HL-60 (cell line): ENCODE measurements around the gene KLK11.

Source experiments
- DNase-seq, 2 experiments: peaks; one replicate each; pipeline ENCODE4 v3.0.0-alpha.2; 2010 to 2020; ENCODE audit warnings: low read depth in 1 of 2, low spot score in 1 of 2
- H3K27ac ChIP-seq: fragments of 250-450 bp; sonication (Bioruptor Pico); replicated peaks from 2 replicates; pipeline ENCODE4 v1.5.1; 2020; ENCODE audit warnings: mild to moderate bottlenecking, moderate library complexity
- H3K27me3 ChIP-seq: fragments of 250-450 bp; sonication (Bioruptor Pico); 2 replicates; pipeline ENCODE4 v1.5.1; 2021; ENCODE audit warnings: mild to moderate bottlenecking, moderate library complexity; ENCODE audit not compliant: insufficient read depth, poor library complexity, severe bottlenecking
- H3K4me3 ChIP-seq: replicated peaks from 2 replicates; pipeline ENCODE4 v1.5.1; 2011; ENCODE audit warnings: mild to moderate bottlenecking, control low read depth, low read length; ENCODE audit not compliant: insufficient read depth
- GABPA ChIP-seq: IDR thresholded peaks from 2 replicates; pipeline ENCODE4 v1.6.1; 2012; ENCODE audit warnings: low read depth
- POLR2AphosphoS5 ChIP-seq: IDR thresholded peaks from 2 replicates; pipeline ENCODE4 v1.6.1; 2012; ENCODE audit warnings: low read depth
- SPI1 ChIP-seq: IDR thresholded peaks from 2 replicates; pipeline ENCODE4 v1.6.1; 2012; ENCODE audit warnings: low read depth, mild to moderate bottlenecking, borderline replicate concordance
- long read RNA-seq: library from polyadenylated mRNA; unstranded; transcript quantifications from one replicate; pipeline ENCODE4 v2.0.0, GENCODE V29; 2020
- TF ChIP-seq, protein P1 (sequence below): IDR thresholded peaks from 2 replicates; pipeline ENCODE4 v1.6.1; 2012; ENCODE audit warnings: low read depth; ENCODE audit not compliant: insufficient replicate concordance
- TF ChIP-seq, protein P2 (sequence below): IDR thresholded peaks from one replicate; pipeline ENCODE4 v1.5.1; 2011; ENCODE audit warnings: low read length, control low read depth, inconsistent platforms; ENCODE audit not compliant: insufficient read depth

KLK11 gene, protein sequence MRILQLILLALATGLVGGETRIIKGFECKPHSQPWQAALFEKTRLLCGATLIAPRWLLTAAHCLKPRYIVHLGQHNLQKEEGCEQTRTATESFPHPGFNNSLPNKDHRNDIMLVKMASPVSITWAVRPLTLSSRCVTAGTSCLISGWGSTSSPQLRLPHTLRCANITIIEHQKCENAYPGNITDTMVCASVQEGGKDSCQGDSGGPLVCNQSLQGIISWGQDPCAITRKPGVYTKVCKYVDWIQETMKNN
- long read RNA-seq = 0 reads

DNA sequence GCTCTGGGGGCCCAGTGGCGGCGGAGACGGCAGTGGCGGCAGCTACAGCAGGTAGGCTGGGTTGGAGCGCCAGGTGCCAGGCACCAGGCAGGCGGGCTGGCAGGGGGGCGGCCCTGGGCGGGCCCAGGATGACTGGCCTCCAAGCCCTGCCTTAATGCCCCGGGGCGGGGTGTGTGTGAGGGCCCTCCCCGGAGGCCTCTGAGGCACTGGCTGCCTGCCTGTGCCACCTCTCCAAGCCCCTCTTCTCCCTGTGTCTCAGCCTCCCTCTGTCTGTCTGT lies at the start of gene KLK11:
KLK11 (minus strand) TSS at position 63 of the 278 bp plus-strand sequence. CDS start 985 bp downstream, outside the sequence.
- TF ChIP-seq, protein P1, sequence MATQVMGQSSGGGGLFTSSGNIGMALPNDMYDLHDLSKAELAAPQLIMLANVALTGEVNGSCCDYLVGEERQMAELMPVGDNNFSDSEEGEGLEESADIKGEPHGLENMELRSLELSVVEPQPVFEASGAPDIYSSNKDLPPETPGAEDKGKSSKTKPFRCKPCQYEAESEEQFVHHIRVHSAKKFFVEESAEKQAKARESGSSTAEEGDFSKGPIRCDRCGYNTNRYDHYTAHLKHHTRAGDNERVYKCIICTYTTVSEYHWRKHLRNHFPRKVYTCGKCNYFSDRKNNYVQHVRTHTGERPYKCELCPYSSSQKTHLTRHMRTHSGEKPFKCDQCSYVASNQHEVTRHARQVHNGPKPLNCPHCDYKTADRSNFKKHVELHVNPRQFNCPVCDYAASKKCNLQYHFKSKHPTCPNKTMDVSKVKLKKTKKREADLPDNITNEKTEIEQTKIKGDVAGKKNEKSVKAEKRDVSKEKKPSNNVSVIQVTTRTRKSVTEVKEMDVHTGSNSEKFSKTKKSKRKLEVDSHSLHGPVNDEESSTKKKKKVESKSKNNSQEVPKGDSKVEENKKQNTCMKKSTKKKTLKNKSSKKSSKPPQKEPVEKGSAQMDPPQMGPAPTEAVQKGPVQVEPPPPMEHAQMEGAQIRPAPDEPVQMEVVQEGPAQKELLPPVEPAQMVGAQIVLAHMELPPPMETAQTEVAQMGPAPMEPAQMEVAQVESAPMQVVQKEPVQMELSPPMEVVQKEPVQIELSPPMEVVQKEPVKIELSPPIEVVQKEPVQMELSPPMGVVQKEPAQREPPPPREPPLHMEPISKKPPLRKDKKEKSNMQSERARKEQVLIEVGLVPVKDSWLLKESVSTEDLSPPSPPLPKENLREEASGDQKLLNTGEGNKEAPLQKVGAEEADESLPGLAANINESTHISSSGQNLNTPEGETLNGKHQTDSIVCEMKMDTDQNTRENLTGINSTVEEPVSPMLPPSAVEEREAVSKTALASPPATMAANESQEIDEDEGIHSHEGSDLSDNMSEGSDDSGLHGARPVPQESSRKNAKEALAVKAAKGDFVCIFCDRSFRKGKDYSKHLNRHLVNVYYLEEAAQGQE = no peak
- TF ChIP-seq POLR2AphosphoS5 = no peak
- no peak for TF ChIP-seq SPI1
- TF ChIP-seq, protein P2, sequence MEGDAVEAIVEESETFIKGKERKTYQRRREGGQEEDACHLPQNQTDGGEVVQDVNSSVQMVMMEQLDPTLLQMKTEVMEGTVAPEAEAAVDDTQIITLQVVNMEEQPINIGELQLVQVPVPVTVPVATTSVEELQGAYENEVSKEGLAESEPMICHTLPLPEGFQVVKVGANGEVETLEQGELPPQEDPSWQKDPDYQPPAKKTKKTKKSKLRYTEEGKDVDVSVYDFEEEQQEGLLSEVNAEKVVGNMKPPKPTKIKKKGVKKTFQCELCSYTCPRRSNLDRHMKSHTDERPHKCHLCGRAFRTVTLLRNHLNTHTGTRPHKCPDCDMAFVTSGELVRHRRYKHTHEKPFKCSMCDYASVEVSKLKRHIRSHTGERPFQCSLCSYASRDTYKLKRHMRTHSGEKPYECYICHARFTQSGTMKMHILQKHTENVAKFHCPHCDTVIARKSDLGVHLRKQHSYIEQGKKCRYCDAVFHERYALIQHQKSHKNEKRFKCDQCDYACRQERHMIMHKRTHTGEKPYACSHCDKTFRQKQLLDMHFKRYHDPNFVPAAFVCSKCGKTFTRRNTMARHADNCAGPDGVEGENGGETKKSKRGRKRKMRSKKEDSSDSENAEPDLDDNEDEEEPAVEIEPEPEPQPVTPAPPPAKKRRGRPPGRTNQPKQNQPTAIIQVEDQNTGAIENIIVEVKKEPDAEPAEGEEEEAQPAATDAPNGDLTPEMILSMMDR = no peak
- TF ChIP-seq GABPA = no peak
- Histone ChIP-seq H3K4me3 (no peak within 1 kb of the TSS), H3K27ac (no peak within 1 kb of the TSS), H3K27me3 (no peaks in the 10 kb centered on the region)
- DNase-seq = no peak

DNA sequence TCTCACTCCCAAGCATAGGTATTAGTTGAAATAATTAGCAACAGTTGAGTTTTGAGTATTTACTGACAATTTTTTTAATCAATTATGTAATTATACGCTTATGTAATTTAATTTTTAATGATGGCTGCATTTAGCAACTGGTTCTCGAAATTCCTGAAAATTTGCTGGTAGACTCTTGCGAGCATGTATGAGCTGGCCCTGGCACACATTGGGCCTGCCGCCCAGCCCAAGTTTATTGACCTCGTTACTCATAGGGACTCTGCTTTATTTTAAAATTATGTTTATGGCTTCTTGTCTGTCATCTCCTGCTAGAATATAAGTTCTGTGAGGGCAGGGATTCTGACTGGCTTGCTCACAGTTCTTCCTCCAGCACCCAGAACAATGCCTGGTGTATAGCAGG lies 49.6 kb upstream of the KLK11 start:
- no peak for TF ChIP-seq GABPA
- Histone ChIP-seq H3K27me3 (no peaks in the 10 kb centered on the region), H3K4me3 (no peak overlapping the region), H3K27ac (no peak overlapping the region)
- DNase-seq = no peak

GRCh38 chr19:51071095-51071405 lies 44.6 kb upstream of the KLK11 start:
- peaks cover 6% of the 10 kb centered on the region for H3K27me3 ChIP-seq
- no peak overlapping the region for H3K4me3 ChIP-seq
- TF ChIP-seq POLR2AphosphoS5 (no peak), SPI1 (no peak), GABPA (no peak)
- TF ChIP-seq, protein P1 = no peak
- TF ChIP-seq, protein P2 = no peak
- H3K27ac ChIP-seq = no peak overlapping the region
- no peak for DNase-seq

GRCh38 chr19:51070334-51071094 lies 44.1 kb upstream of the KLK11 start:
- peaks cover 10% of the 10 kb centered on the region for H3K27me3 ChIP-seq
- no peak overlapping the region for H3K4me3 ChIP-seq
- no peak overlapping the region for H3K27ac ChIP-seq
- DNase-seq = no peak
- TF ChIP-seq, protein P1 = no peak
- TF ChIP-seq, protein P2 = no peak
